ENCODE data around the gene ULK4.

GRCh38 chr3:41572092-41572491 is 389.8 kb downstream of the ULK4 start:
- TF ChIP-seq, protein P1, sequence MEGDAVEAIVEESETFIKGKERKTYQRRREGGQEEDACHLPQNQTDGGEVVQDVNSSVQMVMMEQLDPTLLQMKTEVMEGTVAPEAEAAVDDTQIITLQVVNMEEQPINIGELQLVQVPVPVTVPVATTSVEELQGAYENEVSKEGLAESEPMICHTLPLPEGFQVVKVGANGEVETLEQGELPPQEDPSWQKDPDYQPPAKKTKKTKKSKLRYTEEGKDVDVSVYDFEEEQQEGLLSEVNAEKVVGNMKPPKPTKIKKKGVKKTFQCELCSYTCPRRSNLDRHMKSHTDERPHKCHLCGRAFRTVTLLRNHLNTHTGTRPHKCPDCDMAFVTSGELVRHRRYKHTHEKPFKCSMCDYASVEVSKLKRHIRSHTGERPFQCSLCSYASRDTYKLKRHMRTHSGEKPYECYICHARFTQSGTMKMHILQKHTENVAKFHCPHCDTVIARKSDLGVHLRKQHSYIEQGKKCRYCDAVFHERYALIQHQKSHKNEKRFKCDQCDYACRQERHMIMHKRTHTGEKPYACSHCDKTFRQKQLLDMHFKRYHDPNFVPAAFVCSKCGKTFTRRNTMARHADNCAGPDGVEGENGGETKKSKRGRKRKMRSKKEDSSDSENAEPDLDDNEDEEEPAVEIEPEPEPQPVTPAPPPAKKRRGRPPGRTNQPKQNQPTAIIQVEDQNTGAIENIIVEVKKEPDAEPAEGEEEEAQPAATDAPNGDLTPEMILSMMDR (conservative IDR thresholded peaks at IDR 0.05; ENCODE audit: low read length), result no peak
- no peak for TF ChIP-seq EZH2phosphoT487 (IDR thresholded peaks at IDR 0.05; ENCODE audit: borderline replicate concordance)
